Omental fat pad (tissue), 4 donors: Measurements from ENCODE around the gene SIL1. TPM values are rescaled to one million over a fixed set of nuclear protein-coding genes. Genes with fewer than 3 reads are reported as not detected.

Experiments
- ATAC-seq: fragments of 150-250 bp; one replicate; pipeline ENCODE4 v1.9.1; 2016; ENCODE audit warnings: mild to moderate bottlenecking, moderate library complexity; ENCODE audit not compliant: low FRiP score
- DNase-seq: peaks from one replicate; pipeline ENCODE4 v3.0.0-alpha.2; 2019; ENCODE audit warnings: low spot score
- total RNA-seq, 4 donors: library from RNA; depleted of rRNA; stranded (reverse); fragments of >200 nt; gene quantifications; one replicate each; pipeline ENCODE4 v1.1.0, GENCODE V29; 2016
- TF ChIP-seq, protein P1 (sequence below), 3 donors: fragments of 450-650 bp; IDR thresholded peaks; one replicate each; pipeline ENCODE4 v1.5.1; 2016 to 2017; ENCODE audit warnings: antibody characterized with exemption in 3 of 3, mild to moderate bottlenecking in 3 of 3, moderate library complexity in 2 of 3

The SIL1 gene
- total RNA-seq, 4 donors from 2014 or later, result 34.7 to 66.0 (median 38.9) TPM

DNA sequence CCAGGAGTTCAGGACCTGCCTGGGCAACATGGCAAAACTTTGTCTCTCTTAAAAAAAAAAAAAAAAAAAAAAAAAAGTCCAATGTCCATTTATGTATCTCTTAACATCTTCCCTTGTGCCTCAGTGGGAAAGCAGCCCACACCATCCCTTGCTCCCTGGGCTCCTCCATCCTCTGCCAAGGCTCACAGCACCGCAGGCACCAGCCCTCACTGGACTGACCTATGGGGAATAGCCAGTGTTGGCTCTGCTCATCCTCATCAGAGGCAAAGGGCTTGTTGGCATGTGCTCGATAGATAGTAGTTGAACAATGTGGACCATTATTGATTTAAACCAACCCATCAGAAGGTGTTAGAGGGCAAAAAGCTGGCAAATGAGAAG lies 261.2 kb downstream of the SIL1 start:
- DNase-seq, result no peak
- no peak for ATAC-seq
- TF ChIP-seq, protein P1, sequence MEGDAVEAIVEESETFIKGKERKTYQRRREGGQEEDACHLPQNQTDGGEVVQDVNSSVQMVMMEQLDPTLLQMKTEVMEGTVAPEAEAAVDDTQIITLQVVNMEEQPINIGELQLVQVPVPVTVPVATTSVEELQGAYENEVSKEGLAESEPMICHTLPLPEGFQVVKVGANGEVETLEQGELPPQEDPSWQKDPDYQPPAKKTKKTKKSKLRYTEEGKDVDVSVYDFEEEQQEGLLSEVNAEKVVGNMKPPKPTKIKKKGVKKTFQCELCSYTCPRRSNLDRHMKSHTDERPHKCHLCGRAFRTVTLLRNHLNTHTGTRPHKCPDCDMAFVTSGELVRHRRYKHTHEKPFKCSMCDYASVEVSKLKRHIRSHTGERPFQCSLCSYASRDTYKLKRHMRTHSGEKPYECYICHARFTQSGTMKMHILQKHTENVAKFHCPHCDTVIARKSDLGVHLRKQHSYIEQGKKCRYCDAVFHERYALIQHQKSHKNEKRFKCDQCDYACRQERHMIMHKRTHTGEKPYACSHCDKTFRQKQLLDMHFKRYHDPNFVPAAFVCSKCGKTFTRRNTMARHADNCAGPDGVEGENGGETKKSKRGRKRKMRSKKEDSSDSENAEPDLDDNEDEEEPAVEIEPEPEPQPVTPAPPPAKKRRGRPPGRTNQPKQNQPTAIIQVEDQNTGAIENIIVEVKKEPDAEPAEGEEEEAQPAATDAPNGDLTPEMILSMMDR (IDR thresholded peaks at IDR 0.05), result no peak

DNA sequence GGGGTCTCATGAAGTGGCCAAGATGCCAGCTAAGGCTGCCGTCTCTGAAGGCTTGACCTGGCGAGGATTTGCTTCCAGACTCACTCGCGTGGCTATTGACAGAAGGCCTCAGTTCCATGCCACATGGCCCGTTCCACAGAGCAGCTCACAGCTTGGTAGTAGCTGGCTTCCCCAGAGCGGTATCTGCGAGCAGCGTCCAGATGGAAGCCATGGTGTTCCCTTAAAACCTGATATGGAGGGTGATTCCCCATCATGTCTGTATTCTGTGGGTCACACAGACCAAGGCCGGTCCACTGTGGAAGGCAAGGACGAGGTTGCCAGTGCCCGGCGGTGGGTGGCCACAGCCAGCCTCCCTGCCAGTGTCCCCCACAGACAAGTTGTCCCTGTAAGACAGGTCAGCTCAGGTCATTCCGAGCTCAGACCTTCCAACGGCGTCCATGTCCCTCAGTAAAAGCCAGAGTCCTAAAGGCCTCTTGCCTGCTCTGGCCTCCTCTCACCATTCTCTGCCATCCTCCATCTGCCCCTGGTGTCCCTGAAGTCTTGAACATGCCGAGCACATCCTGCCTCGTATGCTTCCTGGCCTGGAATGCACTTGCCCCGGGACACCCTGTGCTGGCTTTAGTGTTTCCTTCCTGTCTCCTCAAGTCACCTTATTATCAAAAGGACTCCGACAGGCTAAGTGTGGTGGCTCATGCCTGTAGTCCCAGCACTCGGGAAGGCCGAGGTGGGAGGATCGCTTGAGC lies 261.8 kb downstream of the SIL1 start:
- DNase-seq (no peak), ATAC-seq (no peak)
- TF ChIP-seq, protein P1 (IDR thresholded peaks at IDR 0.05), result no peak

DNA sequence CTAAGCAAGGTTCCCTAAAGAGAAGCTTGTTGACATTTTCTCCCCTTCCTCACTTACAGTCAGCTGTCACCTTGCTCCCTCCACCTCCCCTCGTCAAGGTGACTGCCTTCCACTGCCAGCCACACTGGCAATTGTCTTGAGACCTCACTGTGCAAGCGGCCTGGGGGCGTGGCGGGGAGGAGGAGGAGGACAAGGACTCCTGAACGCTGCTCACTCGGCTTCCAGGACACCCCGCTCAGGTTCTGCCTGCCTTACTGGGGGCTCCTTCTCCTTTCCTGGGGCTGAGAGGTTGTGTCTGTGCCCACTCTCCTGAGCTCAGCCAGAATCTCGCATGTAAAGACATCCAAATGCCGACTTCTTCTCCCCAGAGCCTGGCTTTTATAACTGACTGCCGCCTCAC lies 262.7 kb downstream of the SIL1 start:
- DNase-seq (no peak), ATAC-seq (no peak)
- TF ChIP-seq, protein P1 (IDR thresholded peaks at IDR 0.05), result no peak

DNA sequence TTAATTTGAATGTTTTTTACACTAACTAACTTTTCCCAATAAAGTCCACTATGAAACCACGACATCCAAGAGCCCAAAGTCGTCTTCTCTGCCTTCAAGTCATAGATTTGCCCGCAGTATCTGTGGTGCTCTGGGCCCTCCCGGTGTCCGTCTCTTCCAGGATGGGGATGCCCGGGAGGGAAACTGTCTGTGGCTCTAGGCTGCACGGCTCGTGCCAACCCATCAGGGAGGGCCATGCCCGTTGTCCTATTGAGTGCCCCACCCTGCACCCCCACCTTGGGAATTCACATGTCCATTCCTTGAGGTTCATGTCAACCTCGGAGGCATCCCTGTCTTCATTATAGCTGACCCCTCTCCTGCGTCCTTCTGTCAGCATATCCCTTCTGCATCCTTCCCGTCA lies 263.2 kb downstream of the SIL1 start:
- TF ChIP-seq, protein P1 (IDR thresholded peaks at IDR 0.05), result no peak
- DNase-seq, result no peak
- ATAC-seq, result no peak

DNA sequence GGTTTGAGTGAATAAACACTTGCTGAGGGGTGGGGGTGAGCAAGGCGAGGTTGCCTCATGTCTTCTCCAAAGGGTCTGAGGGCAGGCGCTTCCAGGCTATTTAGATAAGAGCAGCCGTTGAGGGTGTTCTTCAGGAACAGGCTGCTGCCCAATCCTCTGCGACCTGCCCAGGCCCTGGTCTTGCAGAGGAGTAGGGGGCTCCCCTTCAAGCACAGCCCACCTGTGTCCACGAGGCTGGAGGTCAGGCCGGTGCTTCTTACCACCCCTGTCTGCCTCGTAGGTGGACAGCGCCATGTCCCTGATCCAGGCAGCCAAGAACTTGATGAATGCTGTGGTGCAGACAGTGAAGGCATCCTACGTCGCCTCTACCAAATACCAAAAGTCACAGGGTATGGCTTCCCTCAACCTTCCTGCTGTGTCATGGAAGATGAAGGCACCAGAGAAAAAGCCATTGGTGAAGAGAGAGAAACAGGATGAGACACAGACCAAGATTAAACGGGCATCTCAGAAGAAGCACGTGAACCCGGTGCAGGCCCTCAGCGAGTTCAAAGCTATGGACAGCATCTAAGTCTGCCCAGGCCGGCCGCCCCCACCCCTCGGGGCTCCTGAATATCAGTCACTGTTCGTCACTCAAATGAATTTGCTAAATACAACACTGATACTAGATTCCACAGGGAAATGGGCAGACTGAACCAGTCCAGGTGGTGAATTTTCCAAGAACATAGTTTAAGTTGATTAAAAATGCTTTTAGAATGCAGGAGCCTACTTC lies 264.5 kb downstream of the SIL1 start:
- DNase-seq (no peak), ATAC-seq (no peak)
- TF ChIP-seq, protein P1 (IDR thresholded peaks at IDR 0.05), result no peak

DNA sequence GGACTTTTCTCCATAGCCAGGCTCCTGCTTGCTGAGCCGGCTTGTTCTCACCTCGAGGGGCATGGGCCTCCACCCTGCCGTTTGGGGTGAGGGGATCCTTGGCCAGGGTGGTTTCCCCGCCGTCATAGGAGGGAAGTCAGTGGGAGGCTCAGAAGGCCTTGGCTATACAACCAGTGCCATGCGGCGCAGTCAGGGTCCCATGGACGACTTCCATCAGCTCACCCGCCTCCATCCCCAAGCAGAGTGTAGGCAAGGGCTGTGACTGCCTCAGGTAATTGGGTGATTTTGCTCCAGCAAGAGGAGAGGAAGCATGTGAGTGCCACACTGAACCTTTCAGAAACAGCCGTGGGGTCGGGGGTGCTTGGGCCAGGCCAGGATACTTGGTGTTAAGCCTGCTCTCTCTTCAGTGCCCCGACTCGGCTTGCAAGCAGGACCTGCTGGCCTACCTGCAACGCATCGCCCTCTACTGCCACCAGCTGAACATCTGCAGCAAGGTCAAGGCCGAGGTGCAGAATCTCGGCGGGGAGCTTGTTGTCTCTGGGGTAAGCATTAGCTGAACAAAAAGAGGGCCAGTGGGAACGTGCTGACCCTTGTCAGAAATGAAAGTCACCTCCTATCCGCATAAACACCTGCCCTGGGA lies 265.9 kb downstream of the SIL1 start:
- TF ChIP-seq, protein P1 (IDR thresholded peaks at IDR 0.05), result no peak
- DNase-seq (no peak), ATAC-seq (no peak)
